ENCODE results near the gene ZCCHC14.

ZCCHC14 gene

GRCh38 chr16:87423429-87423828, 69.4 kb downstream of the ZCCHC14 start:
- DNase-seq: no peak

GRCh38 chr16:87422106-87422505, 70.7 kb downstream of the ZCCHC14 start:
- DNase-seq: no peak

DNA sequence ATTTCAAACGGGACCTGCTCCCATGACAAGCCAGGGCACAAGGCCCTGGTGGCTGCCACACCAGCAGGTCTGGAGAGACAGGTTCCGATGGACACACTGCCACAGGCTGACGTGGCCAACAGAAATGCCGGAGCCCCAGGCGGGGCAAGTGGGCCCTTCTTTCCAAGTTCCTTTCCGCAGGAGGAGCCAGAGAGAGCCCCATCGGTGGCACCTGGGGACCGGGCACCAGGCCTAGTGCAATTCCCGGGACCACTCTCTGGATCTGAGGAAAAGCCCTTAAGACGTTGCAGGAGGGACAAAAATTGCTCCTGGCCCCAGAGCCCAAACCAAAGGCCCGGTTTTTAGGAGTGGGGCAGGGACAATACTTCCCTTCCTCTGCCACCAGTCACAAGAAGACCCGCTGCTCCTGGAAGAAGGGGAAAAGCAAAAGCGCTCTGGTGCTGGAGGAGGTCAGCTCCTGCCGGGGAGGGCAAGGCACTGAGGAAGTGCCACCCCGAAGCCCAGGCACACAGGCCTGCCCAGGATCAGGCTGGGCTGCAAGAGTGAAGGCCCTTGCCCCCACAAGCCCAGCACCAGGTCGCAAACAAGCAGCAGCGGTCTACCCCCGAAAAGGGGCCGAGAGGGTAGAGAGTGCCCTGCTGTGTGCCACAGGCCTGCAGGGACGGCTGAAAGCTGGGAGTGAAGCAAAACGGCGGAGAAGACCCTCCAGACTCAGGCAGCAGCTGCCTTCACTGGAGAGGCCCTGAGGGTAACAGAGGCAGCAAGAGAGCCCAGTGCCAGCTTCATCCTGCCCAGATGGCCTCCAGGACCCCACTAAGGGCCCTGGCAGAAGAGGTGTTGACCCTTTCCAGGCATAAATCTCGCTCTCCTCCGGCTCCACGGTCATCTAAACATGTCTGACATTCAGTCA, 71.6 kb downstream of the ZCCHC14 start:
- DNase-seq: no peak

DNA sequence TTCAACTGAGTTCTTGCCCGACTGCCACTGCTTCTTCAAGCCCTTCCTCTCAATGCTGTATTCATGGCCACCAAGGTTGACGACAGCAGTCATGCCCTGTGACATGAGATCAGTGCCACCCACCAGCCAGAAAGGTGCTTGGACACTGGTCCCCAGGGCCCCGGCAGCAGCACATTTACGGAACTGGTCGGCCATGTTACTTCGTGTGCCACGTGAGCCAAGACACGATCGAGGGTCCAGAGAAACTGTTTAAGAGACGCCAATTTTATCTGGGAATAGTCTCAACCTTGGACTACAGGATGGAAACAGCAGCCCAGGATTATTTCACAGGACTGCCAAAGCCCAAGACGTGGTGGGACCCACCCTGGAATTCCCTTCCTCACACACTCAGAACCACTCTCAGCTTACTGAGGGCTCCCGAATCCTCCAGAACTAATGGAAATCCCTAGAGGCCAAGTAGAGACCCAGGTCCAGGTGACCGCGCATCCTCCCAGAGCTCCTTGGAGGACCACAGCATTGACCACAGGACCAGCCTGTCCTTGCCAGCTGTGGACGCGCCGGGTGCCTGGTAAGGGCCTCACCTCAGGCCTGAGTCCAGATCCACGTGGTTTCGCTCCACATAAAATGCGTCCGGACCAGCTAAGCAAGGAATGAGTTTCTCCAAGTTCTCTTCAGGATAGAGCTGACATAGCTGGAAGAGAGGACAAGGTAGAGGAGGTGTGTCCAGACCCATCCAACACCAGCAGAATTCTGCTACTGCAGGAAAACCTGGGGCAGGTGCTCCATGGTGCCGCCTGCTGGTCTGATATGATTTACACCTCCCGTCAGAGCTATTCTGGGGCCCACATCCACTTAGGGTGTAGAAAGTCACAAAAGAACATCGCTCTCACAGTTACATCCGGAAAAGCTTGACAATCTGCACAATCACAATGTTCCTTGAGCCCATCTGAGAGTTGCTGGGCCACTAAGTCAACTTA, 72.5 kb downstream of the ZCCHC14 start:
- DNase-seq: no peak

DNA sequence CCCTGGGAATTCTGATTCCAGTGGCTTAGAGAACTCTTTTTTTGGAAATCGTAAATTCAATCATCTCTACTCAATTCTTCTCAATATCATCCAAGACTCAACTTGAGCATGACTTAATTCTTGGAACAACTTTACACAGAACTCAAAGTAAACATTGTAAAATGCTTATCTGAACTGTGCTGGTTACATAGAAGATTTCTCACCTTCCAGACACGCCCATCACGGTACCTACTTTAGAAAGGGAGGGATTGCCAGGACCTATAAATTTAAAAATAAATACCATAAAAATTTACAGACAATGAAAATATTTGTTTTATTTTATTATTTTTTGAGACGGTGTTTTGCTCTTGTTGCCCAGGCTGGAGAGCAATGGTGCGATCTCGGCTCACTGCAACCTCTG, 74.2 kb downstream of the ZCCHC14 start:
- no peak for DNase-seq

- DNase-seq: no peak
These were observed 74.6 kb downstream of the ZCCHC14 start for GRCh38 chr16:87418216-87418615.

GRCh38 chr16:87417528-87417910, 75.3 kb downstream of the ZCCHC14 start:
- DNase-seq: no peak

- no peak for DNase-seq
These were observed 75.8 kb downstream of the ZCCHC14 start for GRCh38 chr16:87416826-87417527.

DNA sequence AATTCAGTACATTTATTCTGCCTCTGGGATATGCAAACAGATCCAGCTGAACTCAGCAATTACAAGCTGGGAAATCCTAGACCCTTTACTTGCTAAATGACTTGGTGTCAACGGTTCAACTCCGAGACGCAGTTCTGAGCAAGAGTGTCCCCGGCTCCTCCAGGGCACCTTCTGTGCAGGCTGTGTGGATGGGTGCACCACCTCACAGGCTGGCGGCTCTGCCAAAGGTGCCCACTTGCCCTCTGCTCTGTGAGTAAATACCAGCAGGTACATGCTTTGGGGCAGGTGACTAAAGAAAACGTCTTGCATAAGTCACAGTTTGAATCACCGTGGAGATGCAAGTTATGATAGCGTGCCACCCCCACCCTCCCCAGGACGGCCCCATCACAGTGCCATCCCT, 77.4 kb downstream of the ZCCHC14 start:
- no peak for DNase-seq

DNA sequence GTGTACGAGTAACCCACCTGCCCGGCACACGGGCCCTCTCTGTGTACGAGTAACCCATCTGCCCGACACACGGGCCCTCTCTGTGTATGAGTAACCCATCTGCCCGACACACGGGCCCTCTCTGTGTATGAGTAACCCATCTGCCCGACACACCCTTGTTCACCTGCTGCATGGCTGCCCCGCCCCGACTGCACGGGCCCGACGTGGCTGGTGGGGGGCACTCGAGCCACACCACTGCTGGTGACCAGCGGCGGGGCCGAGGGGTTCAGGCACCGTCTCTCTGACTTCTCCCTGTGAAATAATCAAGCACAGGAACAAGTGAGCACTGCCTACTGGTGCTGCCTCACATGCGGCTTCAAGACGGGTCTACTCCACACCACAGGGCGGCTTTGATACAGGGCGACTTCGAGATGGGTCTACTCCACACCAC, 78.6 kb downstream of the ZCCHC14 start:
- DNase-seq: no peak

GRCh38 chr16:87412996-87413421, 79.8 kb downstream of the ZCCHC14 start:
- no peak for DNase-seq

DNA sequence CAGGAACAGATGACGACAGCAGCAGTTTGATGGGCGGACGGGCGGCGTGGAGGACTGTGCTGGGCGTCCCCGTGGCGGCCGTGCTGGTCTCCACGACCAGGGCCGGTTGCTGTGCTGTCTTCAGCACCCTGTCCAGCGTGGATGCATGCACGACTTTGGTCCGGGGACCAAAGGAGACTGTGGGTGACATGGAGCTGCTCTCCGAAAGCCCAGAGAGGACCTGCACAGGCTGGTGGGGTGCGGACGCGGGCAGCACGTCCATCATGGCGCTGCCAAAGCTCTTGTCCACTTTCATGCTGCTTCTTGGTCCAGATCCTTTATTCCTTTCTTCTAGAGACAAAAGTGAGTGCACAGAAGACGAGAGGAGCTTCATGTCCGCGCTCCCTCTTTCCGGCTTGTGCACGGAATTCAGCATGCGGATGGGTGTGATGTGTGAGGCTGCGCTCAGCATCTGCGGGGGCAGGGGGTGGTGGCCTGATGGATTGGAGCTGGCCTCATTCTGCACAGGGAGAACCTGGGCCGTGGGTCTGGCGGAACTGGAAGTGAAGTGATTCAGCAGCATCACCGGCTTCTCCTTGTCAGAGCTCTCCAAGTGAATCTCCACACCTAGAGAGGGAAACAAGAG, 80.3 kb downstream of the ZCCHC14 start:
- DNase-seq: no peak

GRCh38 chr16:87411375-87412271, 81.2 kb downstream of the ZCCHC14 start:
- DNase-seq: no peak

DNA sequence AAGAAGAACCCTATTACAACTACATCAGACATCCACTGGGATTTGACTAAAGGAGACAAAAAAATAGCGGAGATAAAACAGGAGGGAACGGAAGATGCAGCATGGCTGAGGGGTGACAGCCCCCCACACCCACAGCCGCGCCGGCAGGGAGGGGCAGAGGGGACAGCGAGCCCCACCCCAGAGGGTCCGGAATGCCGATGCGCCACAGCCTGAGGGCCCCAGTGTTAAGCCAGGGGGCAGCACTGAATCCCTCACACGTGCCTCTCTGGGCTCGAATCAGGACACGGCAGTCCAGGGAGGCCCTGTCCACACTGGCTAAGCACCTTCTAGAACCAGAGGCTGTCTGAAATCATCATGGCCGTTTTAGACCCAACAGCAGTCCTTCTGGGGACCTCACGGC, 81.9 kb downstream of the ZCCHC14 start:
- no peak for DNase-seq

DNA sequence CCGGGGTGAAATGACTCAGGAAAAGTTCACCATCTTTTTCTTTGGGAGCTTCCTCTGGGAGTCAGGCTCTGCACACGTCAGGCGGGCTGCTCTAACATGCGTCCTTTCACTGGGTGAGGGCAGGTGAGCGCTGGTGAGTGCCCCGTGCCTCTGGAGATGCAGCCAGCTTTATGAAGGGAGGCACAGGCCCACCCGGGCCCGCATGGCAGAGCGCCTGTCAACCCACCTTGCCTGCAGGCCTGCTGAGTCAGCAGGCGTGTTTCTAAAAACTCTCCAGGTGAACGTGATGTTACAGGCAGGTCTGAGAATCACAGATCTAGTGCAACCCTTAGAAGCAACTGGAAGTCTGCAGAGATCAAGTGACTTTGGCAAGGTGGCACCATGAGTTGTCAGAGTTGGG, 82.3 kb downstream of the ZCCHC14 start:
- no peak for DNase-seq

GRCh38 chr16:87409781-87410180, 83.0 kb downstream of the ZCCHC14 start:
- DNase-seq: no peak

- DNase-seq: no peak
These were observed 83.7 kb downstream of the ZCCHC14 start for GRCh38 chr16:87409153-87409552.

- DNase-seq: no peak
These were observed 85.2 kb downstream of the ZCCHC14 start for GRCh38 chr16:87407511-87408112.

DNA sequence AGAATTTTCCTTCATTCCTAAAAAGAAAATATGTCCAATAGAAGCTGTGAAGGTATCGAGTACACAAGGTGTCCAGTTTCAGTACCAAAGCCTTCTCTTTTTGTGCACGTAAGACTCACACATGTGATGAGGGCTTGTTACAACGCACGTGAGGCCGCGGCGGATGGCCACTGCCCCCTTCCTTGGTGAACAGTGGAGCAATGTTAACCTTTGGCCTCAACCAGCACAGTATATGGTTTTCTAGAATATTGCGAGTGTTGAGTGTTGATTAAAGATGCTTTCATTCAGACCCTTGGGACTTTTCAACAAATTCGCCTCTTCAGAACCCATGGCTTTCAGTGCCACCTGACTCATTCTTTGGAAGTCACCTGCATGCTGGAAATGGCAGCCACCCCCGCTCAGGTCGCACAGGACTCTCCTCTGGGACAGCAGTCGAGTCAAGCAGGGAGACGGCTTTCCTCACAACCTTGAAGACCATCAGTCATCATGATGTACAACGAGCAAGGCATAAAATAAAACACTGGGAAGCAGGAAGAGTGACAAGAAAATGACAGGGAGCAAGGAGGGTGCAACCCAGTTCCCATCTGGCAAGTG, 86.2 kb downstream of the ZCCHC14 start:
- no peak for DNase-seq

All from SHP77 treated with DMSO at 0.1 percent for 48 hours (cell line).